DLD1 (cell line): ENCODE data around the gene PLIN3.
"Not testable (repeated sequence)": the region's sequence is repeated elsewhere in the genome, so short reads cannot be mapped to it uniquely, and the experiment has no call there.

Experiments used
- in situ Hi-C: cut with HindIII; loops from 2 replicates; pipeline ENCODE4 v1.10.0; 2017; ENCODE audit warnings: low sequenced_read_pairs

The PLIN3 gene, protein sequence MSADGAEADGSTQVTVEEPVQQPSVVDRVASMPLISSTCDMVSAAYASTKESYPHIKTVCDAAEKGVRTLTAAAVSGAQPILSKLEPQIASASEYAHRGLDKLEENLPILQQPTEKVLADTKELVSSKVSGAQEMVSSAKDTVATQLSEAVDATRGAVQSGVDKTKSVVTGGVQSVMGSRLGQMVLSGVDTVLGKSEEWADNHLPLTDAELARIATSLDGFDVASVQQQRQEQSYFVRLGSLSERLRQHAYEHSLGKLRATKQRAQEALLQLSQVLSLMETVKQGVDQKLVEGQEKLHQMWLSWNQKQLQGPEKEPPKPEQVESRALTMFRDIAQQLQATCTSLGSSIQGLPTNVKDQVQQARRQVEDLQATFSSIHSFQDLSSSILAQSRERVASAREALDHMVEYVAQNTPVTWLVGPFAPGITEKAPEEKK

DNA sequence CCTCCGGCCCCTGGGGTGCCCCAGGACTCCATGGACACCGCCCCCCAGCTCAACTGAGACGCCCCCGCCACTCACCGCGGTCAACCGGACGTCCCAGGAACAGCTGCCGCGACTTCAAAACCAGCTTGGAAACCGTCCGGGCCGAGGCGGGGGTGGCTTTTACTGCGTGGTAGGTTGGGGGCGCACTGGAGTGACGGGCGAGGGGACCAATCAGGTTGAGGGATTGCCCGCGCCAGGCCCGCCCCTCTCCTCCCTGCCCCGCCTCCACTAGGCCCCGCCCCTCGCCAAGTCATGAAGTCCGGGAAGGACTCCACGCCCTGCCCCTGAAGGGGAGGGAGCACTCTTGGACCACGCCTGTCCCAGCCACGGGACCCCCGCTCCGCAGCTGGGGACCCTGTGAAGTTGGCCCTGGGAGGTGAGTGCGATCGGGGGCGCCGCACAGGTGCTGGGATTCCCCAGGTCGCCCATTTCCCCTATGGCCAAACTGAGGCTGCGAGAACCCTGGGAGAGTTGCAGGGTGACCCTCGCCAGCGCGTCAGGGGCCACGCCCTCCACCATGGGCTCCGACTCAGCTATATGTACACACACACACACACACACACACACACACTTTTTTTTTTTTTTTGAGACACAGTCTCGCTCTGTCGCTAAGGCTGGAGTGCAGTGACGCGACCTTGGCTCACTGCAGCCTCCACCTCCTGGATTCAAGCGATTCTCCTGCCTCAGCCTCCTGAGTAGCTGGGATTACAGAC, at the start of gene PLIN3:
Gene PLIN3 (minus strand): TSS at position 134 of the 752 bp plus-strand sequence. CDS start 6,273 bp downstream, outside the sequence.
- in situ Hi-C loops, result no loop called here

DNA sequence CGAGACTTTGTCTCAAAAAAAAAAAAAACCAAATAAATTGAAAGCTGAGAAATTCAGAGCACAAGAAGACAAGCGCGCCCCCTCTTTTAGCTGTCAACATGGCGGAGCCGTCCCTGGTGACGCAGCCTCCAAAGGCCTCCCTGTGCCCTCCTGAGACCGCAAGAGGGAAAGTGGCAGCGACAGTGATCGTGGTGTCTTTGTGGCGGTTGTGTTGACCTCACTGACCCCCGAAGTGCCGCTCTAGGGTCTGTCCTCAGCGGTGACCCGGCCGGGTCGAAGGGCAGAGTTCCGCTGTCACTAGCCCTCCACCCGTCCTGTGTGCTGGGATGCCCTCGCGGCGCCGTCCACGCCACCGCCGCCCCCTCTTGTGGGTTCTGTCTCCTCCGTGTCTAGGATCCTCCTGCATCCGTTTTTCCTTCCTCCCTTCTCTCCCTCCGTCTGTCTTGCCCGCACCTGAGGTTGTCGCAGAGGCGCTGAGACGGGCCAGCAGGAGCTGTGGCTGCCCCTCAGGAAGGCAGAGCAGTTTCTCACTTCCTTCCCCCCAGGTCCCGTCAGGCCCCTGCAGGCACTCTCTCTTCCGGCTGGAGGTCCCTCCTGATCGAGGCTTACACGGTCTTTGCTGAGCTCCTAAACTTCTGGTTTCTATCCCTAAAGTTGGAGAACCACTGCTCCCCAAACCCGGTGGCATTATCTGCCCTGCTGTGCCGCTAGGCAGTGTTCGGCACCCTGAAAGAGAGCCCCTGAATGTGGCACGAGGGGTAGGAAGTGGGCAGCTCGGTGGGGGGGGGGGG, 49.0 kb upstream of the PLIN3 start:
- in situ Hi-C loops, result no loop called here

DNA sequence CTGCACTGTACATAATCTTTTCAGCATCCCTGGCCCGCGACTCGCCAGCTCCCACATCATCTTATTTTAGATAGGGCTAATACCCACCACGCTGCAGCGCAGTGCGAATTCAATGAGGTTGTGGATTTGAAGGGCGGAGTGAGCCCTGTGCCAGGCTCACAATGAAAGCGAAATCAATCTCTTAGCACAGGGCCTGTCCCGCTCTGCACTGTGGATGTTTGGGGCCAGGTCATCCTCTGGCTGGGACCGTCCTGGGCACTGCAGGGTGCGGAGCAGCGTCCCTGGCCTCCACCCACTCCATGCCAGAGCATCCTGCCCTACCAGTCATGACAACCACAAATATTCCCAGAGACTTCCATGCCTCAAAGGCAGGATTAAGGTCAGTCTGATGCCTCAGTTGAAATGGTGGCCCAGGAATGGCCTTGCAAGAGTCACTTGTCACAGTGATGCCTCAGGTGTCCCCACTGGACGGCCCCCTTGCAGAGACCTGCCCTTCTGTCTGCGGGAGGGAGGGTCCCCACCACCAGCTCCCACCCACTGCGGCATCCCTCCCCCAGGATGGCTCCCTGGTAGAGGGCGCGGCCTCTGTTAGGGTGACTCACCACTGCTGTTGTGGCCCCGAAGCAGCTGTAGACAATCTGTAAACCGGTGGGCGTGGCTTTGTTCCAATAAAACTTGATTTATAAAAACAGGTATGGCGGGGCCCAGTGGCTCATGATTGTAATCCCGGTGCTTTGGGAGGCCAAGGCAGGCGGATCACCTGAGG, 47.5 kb upstream of the PLIN3 start:
- in situ Hi-C loops, result no loop called here

DNA sequence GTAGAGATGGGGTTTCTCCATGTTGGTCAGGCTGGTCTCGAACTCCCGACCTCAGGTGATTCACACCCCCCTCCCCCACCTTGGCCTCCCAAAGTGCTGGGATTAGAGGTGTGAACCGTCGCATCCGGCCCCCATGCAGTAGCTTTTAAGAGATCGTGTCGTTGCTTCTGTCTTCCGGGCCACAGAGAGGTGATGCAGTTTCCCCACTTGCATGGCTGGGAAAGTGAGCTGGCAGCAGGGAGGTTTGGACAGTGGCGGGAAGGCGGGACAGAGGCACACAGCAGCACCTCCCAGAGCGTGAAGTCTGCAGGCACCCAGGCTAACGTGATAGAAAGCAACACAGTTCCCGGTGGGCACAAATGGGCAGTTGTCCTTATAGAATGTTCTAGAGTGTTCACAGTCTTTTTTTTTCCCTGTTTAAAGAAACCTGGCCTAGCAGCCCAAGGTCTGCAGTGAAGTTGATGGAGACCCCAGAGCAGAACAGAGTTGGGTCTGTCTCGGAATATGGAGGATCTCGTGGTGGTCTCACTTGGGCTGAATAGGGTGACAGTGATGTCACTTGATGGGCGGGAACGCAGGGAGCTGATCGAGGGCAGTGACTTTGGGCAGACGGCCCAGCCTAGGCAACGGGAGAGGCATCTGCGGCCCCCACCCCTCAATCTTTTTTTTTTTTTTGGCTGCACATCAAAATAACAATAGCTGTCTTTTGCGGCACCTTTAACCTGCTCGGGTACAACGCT, 46.7 kb upstream of the PLIN3 start:
- in situ Hi-C loops, result no loop called here

DNA sequence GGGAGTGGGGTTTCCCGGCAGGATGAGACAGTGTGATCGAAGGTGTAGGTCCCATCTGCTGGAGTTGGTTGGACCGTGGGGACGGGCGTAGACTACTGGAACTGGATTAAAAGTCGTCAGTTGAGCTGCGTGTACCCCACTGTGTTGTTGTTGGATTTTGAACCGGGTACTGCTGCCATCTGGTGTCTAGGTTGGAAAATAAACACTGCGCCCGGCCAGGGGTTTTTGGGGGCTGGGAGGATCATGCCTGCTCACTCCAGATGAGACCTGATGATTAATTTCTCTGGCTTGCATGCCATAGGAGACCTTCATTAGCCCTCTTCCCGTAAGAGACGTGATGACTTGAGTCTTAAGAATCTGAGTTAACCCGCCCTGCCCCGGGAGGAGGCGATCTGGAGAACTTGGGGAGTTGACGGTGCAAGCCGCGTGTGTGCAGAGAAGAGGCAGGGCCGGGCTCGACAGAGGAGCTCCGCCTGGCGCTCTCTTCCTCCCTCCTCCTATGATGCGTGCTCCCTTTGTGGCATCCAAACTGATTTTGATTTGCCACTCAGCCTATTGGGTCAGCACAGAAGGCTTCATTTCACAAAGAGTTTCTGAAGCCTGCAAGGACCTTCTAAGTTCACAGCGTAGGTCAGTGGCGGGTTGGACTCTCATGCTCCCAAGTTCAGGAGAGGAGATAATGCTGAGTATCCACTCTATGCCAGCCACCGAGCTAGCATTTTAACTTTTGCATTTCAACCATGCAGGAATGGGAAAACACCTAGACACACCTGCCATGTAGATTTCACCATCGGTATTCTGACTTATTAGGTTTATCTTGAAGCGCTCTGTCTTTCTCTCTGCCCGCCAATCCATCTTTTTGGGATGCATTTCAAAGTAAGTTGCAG, 44.6 kb upstream of the PLIN3 start:
- in situ Hi-C loops, result no loop called here

DNA sequence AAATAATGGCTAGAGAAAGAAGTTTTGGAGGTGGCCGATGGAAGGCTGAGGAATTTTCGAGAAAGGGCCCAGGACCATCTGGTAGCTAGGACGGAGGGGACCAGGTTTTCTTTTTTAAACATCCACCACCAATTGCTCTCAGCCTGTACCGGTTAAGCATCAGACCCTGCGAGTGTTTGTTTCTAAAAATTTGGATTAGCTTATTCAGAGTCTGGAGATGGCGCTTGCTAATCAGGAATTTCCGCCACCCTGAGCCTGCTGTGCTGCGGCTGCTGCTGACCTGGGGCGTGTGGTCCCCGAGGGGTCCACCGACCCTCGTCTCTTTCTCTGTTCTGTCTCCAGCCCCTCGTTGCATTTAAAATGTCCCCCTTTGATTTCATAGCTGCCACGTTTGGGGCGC, 43.8 kb upstream of the PLIN3 start:
- in situ Hi-C loops, result no loop called here

DNA sequence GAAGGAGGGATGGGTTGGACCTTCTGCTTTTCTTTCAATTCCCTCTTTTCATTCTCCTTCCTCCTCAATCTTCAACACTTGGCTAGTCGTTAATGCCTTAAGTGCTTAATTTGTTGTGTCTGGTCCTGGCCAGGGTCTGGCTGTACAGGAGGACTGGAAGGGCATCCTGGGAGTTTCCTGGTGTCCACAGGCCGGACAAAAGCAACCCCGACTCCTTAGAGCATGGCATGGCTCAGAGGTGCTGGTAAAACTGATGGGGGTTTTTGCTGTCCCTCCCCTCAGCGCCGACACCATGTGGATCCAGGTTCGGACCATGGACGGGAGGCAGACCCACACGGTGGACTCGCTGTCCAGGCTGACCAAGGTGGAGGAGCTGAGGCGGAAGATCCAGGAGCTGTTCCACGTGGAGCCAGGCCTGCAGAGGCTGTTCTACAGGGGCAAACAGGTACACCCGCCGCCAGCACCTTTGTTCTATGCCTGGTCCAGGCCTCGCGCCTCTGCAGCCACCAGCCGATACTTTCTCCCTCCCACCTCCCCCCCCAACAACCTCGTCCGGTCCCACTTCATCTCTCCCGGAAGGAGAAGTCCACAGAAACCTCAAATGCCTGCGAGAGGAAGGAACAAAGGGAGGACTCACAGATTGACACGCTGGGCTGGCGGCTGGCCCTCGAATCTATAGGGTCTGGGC, 43.3 kb upstream of the PLIN3 start:
- in situ Hi-C loops, result no loop called here

DNA sequence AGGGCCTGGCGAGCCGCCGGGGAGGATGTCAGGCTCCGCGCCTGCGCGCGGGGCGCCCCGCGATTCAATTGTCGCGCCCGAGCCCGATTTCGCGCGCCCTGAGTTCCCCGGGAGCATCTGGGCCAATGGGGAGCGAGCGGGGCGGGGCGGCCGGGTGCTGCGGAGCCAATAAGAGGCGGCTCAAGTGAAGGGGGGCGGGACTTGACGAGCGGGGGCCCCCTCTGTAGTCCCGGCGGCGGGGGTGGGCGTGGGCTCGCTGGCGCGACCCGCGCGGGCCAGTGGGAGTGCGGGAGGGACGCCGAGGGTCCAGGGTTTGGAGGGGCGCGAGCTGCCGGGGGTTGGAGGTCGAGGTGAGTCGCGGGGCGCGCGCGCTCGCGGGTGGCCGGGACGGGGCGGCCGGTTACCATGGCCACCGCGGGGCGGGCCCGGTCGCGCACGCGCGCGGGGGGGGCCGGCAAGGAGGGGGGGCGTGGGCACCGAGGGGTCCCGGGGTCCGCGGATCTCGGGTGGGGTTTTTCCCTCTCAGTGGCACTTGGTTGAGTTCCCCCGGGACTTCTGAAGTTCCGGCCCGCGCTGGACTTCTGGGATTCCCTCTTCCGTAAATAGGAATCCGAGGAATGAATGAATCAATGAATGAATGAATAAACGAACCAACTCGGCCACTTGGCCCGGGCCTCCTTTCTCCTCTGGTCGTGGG, 42.6 kb upstream of the PLIN3 start:
- in situ Hi-C loops, result no loop called here

DNA sequence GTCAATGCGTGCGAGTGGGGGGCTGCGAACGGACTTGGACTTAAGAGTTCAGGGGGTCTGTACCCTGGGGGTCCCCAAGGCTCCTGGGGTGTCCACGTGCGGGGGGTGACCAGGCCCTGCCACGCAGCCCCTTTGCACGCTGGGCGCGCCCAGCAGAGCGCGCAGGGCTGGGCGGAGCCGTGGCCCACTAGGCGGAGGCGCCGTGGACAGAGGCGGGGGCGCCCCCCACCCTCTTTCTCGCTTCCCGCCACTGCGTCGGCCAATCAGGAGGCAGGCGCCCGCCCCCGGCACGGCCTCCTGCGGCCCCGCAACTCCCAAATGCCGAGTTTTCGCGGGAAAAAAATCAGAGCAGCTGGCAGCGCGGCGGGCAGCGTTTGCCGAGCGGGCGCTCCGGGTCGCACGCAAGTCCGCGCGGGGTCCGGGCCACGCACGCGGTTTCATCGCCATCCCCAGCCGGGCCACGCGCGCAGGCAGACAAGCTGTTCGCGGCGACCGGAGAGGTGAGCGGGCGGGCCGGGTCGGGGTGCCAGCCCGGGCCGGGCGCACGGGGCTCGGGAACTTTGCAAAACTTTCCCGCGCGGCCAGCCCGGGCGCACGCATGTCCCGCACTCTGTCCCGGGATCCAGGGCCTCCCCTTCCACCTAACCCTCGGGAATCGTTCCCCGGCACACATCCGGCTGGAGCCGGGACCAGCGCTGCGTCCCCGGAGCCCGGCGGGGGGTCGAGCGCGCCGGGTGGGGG, 41.9 kb upstream of the PLIN3 start, which contains the start of gene UHRF1:
Gene UHRF1 (plus strand): TSS at position 346 of the 741 bp plus-strand sequence. CDS start 1,385 bp downstream, outside the sequence.
- in situ Hi-C loops, result no loop called here

DNA sequence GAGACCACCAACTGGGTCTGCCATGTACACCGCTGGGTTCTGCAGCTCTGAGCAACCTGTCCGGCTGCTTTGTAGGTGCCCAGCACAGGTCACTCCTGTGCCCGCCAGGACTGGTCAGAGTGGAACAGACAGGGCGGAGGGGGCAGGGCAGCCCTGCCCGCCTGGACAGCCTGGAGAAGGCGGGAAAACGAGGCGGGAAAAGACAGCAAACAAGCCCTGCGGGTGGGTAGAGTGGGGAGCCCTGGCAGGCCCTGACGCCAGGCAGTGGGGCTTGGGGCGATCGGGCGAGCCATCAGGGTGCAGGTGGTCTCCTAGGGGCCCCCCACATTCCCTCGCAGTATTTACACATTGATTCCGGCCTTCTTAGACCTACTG, 41.3 kb upstream of the PLIN3 start:
- in situ Hi-C loops, result no loop called here

DNA sequence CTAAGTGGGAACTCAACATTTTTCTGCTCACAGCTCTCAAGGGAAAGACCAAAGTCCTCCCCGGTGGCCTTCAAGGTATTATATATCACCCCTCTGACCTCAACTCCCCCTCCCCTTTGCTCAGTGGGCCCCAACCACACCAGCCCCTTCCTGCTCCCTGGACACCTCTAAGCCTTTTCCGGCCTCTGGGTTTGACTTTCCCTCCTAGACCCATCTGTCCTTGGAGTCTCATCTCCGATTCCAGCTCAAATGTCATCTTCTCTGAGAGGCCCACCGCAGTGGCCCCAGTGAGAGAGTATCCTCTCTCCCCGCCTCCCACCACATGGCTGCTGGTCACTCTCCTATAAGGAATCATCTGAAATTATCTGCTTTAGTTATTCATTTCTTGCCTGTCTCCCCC, 40.9 kb upstream of the PLIN3 start:
- in situ Hi-C loops, result no loop called here

DNA sequence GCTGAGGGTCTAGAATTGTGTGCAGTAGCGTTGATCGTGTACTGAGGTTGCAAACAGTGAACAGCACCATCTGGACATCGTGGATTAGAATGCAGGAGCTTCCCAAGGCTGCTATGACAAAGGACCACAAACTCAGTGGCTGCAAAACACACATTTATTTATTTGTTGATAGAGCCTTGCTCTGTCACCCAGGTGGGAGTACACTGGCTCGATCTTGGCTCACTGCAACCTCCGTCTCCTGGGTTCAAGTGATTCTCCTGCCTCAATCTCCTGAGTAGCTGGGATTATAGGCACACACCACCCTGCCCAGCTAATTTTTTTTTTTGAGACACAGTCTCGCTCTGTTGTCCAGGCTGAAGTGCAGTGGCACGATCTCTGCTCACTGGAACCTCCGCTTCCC, 39.5 kb upstream of the PLIN3 start:
- in situ Hi-C loops, result no loop called here

DNA sequence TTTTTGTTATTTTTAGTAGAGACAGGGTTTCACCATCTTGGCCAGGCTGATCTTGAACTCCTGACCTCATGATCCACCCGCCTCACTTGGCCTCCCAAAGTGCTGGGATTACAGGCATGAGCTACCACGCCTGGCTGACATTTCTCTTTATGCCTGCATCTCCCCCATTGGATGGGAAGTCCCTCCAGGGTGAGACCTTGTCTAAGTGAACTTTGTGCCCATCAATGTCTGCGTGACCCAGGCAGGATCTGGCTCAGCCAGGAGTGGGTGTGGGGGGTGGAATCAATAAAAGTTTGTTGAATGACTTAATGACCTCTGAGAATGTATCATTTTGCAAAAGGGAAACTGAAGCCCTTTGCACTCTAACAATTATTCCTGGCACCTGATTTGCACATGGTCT, 37.0 kb upstream of the PLIN3 start:
- in situ Hi-C loops, result no loop called here

DNA sequence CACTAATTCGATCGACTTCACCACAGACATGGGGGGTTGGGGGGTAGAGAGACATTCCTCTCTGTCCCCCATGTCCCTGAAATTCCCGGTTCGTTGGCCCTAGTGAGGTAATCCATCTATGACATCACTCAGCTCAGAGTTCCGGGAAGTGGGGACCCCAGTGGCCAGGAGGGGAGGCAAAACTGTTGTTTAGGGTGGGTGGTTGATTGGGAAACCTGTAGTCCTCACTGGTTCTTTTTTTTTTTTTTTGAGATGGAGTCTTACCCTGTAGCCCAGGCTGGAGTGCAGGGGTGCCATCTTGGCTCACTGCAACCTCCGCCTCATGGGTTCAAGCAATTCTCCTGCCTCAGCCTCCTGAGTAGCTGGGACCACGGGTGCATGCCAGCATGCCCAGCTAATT, 35.3 kb upstream of the PLIN3 start, which contains the start of gene ARRDC5:
Gene ARRDC5 (minus strand): TSS at position 101 of the 400 bp plus-strand sequence. CDS start 71 bp downstream, at position 30.
- in situ Hi-C loops, result no loop called here

DNA sequence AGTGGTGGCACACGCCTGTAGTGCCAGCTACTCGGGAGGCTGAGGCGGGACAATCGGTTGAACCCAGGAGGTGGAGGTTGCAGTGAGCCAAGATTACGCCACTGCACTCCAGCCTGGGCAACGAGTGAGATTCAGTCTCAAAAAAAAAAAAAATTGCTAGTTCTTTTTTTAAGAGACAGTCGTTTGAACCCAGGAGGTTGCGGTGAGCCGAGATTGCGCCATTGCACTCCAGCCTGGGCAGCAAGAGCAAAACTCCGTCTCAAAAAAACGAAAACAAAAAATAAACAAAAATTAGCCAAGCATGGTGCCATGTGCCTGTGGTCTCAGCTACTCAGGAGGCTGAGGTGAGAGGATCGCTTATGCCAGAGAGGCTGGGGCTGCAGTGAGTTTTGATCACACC, 33.4 kb upstream of the PLIN3 start:
- in situ Hi-C loops, result not testable (repeated sequence)

DNA sequence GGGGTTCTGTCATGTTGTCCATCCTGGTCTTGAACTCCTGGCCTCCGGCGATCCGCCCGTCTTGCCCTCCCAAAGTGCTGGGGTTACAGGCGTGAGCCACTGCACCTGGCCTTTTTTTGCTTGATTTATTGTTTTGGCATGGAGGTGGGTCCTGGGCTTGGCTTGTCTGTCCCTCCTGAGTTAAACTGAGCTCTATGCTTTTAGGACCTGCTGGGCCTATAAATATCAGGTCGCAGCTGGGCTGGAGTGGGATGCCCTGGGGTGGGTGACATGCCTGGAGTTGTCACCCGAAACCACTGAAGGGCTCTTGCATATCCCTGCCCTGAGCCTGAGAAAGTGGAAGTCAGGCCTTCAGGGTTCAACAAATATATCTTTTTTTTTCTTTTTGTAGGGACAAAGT, 29.7 kb upstream of the PLIN3 start:
- in situ Hi-C loops, result no loop called here

DNA sequence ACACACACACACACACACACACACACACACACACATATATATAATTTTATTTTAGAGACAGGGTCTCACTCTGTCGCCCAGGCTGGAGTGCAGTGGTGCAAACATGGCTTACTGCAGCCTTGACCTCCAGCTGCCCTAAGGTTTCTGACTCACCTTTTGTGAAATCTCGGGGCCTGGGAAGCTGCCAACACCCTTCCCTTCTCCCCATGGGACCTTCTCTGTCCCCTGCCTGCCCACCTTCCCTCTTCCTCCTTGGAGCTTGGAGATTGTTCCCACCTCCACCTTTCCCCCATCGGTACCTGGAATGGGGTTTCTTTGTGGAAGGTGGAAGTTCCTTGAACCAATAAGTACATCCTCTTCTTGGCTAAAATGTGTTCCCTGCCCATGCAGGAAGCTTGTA, 28.9 kb upstream of the PLIN3 start:
- in situ Hi-C loops, result no loop called here
